Calu3 (cell line): ENCODE measurements around the gene ASB1. TPM values are rescaled to one million over a fixed set of nuclear protein-coding genes. Genes with fewer than 3 reads are reported as not detected.

Experiments used
- BruUV-seq: library from RNA; stranded (reverse); fragments of 400-500 nt; replicated peaks from 2 replicates; lab custom pipeline; 2021; lab: Mats Ljungman, UMichigan
- CTCF ChIA-PET: fragments of 300-600 bp; sonication (Branson Sonifier 250); formaldehyde crosslinking; loops from one replicate; lab custom pipeline; 2022; ENCODE audit warnings: antibody characterized with exemption; lab: Charles Lee
- DNase-seq: peaks from one replicate; pipeline ENCODE4 v3.0.0; 2022
- H3K27ac Mint-ChIP-seq: one replicate; pipeline ENCODE4 v1.8.0; 2022; ENCODE audit warnings: mixed read lengths; ENCODE audit not compliant: unreplicated experiment
- H3K27me3 Mint-ChIP-seq: one replicate; pipeline ENCODE4 v1.8.0; 2022; ENCODE audit warnings: mixed read lengths; ENCODE audit not compliant: unreplicated experiment
- H3K36me3 Mint-ChIP-seq: one replicate; pipeline ENCODE4 v1.8.0; 2022; ENCODE audit warnings: mild to moderate bottlenecking, moderate library complexity, mixed read lengths; ENCODE audit not compliant: insufficient read depth, unreplicated experiment
- H3K4me1 Mint-ChIP-seq: one replicate; pipeline ENCODE4 v1.8.0; 2022; ENCODE audit warnings: mild to moderate bottlenecking, low read depth, mixed read lengths; ENCODE audit not compliant: unreplicated experiment
- H3K4me3 Mint-ChIP-seq: one replicate; pipeline ENCODE4 v1.8.0; 2022; ENCODE audit warnings: mild to moderate bottlenecking, low read depth, moderate library complexity, mixed read lengths; ENCODE audit not compliant: unreplicated experiment
- H3K9me3 Mint-ChIP-seq: one replicate; pipeline ENCODE4 v1.8.0; 2022; ENCODE audit warnings: low read depth, mixed read lengths; ENCODE audit not compliant: unreplicated experiment
- intact Hi-C: fragments of 100-400 bp; cut with micrococcal nuclease; formaldehyde crosslinking; loops from one replicate; pipeline ENCODE4 v1.10.0; 2022; ENCODE audit not compliant: unreplicated experiment
- total RNA-seq: library from RNA; stranded (reverse); gene quantifications from 2 replicates; pipeline ENCODE4 v1.2.3, GENCODE V29; 2022
- TF ChIP-seq, protein P1 (sequence below): fragments of 200-600 bp; IDR thresholded peaks from one replicate; pipeline ENCODE4 v1.8.0; 2022; ENCODE audit warnings: antibody characterized with exemption; ENCODE audit not compliant: unreplicated experiment

Gene ASB1
- total RNA-seq, 1 experiment from 2014 or later = 71.6 TPM

DNA sequence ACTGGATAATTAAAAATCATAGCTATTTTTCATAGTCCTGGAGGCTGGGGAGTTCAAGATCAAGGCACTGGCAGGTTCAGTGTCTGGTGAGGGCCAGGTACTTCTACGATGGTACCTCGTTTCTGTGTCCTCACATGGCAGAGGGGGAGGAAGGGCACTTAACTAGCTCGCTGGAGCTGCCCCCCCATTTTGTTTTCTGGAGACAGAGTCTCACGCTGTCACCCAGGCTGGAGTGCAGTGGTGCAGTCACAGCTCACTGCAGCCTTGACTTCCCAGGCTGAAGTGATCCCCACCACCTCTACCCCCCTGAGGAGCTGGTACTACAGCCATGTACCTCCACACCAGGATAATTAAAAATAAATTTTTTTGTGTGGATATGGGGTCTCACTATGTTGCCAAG lies 40.3 kb downstream of the ASB1 start:
- H3K4me1 Mint-ChIP-seq = no peaks in the 10 kb centered on the region
- intact Hi-C loops = no loop called here
- no TSS peak for BruUV-seq
- CTCF ChIA-PET = interaction anchor here (0.5 to 1.0 kb wide), 2 partner anchors 110 to 153 kb away, joined by 3 to 4 read pairs; no protein-coding TSS in a partner anchor
- H3K9me3 Mint-ChIP-seq = peaks cover 5% of the 10 kb centered on the region
- no peak for DNase-seq
- H3K4me3 Mint-ChIP-seq = no peak overlapping the region
- H3K36me3 Mint-ChIP-seq = no peaks in the 10 kb centered on the region
- H3K27me3 Mint-ChIP-seq = no peaks in the 10 kb centered on the region
- H3K27ac Mint-ChIP-seq = no peak overlapping the region
- TF ChIP-seq, protein P1, sequence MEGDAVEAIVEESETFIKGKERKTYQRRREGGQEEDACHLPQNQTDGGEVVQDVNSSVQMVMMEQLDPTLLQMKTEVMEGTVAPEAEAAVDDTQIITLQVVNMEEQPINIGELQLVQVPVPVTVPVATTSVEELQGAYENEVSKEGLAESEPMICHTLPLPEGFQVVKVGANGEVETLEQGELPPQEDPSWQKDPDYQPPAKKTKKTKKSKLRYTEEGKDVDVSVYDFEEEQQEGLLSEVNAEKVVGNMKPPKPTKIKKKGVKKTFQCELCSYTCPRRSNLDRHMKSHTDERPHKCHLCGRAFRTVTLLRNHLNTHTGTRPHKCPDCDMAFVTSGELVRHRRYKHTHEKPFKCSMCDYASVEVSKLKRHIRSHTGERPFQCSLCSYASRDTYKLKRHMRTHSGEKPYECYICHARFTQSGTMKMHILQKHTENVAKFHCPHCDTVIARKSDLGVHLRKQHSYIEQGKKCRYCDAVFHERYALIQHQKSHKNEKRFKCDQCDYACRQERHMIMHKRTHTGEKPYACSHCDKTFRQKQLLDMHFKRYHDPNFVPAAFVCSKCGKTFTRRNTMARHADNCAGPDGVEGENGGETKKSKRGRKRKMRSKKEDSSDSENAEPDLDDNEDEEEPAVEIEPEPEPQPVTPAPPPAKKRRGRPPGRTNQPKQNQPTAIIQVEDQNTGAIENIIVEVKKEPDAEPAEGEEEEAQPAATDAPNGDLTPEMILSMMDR = no peak

DNA sequence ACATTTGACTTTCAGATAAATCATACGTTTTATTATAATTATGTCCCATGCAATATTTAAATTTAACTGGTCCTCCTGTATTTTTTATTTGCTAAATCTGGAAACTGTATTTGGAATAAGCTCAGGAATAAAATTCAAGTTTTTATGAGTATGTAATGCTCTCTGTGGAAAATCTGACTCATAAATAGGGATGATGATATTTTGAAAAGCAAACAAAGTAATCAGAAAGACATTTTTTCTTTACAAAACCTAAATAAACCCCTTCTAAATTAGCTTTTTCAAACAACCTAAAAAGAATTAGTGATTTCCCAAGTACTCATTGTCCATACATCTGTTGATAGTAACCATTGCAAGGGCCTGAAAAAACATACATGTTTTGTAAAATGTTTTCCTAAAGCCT lies 41.1 kb downstream of the ASB1 start:
- no peak overlapping the region for H3K4me3 Mint-ChIP-seq
- peaks cover 6% of the 10 kb centered on the region for H3K9me3 Mint-ChIP-seq
- BruUV-seq = no TSS peak
- H3K36me3 Mint-ChIP-seq = no peaks in the 10 kb centered on the region
- H3K27me3 Mint-ChIP-seq = no peaks in the 10 kb centered on the region
- TF ChIP-seq, protein P1 = no peak
- intact Hi-C loops = no loop called here
- no peaks in the 10 kb centered on the region for H3K4me1 Mint-ChIP-seq
- CTCF ChIA-PET = no interaction called here
- DNase-seq = no peak
- H3K27ac Mint-ChIP-seq = no peak overlapping the region

DNA sequence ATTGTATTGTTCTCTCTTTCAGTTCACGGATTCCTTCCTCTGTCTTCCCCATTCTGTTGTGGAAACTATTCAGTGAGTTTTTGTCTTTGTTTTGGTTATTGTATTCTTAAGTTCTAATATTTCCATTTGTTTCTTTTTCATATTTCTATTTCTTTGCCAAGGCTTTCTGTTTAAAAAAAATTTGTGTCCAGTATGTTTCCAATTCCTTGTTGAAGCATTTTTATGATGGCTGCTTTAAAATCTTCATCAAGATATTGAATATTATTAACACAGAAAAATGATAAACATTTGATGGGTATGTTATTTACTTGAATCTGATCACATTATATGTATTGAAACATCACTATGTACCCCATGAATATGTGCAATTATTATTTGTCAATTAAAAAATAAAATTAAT lies 42.4 kb downstream of the ASB1 start:
- DNase-seq = no peak
- intact Hi-C loops = no loop called here
- no peak overlapping the region for H3K27ac Mint-ChIP-seq
- TF ChIP-seq, protein P1 = no peak
- BruUV-seq = no TSS peak
- H3K36me3 Mint-ChIP-seq = no peaks in the 10 kb centered on the region
- no peaks in the 10 kb centered on the region for H3K27me3 Mint-ChIP-seq
- H3K9me3 Mint-ChIP-seq = peaks cover 7% of the 10 kb centered on the region
- H3K4me1 Mint-ChIP-seq = no peaks in the 10 kb centered on the region
- no peak overlapping the region for H3K4me3 Mint-ChIP-seq
- CTCF ChIA-PET = no interaction called here

DNA sequence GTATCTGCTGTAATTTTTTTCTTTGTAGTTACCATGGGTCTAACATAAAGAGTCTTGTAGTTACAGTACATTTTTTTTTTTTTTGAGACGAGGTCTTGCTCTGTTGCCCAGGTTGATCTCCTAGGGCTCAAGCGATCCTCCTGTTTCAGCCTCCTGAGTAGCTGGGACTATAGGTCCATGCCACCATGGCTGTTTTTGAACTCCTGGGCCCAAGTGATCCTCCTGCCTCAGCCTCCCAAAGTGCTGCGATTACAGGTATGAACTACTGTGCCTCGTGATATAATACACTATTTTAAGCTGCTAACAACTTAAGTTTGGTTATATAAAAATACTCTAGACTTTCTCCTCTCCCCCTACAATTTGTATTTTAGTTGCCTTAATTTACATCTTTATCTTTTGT lies 46.3 kb downstream of the ASB1 start:
- Mint-ChIP-seq H3K27me3 (no peaks in the 10 kb centered on the region), H3K4me1 (no peaks in the 10 kb centered on the region), H3K27ac (no peak overlapping the region), H3K4me3 (no peak overlapping the region), H3K9me3 (peaks cover 7% of the 10 kb centered on the region), H3K36me3 (no peaks in the 10 kb centered on the region)
- intact Hi-C loops = no loop called here
- TF ChIP-seq, protein P1 = no peak
- CTCF ChIA-PET = no interaction called here
- no peak for DNase-seq
- no TSS peak for BruUV-seq
